Skin of body (tissue), 2 donors: ENCODE results near the gene BCAS1. TPM values are rescaled to one million over a fixed set of nuclear protein-coding genes. Genes with fewer than 3 reads are reported as not detected.

Experiments
- DNase-seq: peaks from one replicate; lab custom pipeline; 2025; lab: John Stamatoyannopoulos, UW
- total RNA-seq: library from RNA; depleted of rRNA; stranded (reverse); fragments of >200 nt; gene quantifications from one replicate; pipeline ENCODE4 v1.2.3, GENCODE V29; 2014

Gene BCAS1
- total RNA-seq, 1 donor from 2014 or later, result 3.4 TPM

DNA sequence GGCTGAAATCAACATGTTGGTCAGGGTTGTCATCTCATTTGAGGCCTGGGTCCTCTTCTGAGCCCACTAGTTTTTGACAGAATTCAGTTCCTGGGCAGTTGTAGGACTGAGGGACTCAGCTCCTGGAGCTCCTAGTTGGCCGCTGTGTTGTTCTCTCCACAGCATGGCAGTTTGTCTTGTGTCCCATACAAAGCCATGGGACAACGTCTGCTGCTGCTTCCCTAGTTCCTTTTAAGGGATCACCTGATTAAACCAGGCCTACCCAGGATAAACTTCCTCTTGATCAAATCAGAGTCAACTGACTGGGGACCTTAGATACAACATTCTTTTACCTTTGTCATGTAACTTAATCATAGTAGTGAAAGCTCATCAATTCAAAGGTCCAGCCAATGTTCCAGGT lies 141.0 kb downstream of the BCAS1 start:
- DNase-seq, result no peak

DNA sequence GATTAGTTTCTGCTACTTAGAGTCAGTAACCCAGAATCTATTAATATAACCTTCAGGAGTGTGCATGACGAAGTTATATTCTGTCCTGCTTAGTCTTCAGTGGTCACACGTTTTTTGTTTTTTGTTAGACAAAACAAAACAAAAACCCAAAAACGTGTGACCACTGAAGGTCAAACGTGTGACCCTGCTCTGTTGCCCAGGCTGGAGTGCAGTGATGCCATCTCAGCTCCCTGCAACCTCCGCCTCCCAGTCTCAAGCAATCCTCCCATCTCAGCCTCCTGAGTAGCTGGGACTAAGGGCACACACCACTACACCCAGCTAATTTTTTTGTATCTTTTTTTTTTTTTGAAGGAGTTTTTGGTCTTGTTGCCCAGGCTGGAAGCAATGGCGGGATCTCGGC lies 142.4 kb downstream of the BCAS1 start:
- no peak for DNase-seq

- DNase-seq, result peak; percentile 50
These were observed 143.9 kb downstream of the BCAS1 start for GRCh38 chr20:53926428-53927028.

DNA sequence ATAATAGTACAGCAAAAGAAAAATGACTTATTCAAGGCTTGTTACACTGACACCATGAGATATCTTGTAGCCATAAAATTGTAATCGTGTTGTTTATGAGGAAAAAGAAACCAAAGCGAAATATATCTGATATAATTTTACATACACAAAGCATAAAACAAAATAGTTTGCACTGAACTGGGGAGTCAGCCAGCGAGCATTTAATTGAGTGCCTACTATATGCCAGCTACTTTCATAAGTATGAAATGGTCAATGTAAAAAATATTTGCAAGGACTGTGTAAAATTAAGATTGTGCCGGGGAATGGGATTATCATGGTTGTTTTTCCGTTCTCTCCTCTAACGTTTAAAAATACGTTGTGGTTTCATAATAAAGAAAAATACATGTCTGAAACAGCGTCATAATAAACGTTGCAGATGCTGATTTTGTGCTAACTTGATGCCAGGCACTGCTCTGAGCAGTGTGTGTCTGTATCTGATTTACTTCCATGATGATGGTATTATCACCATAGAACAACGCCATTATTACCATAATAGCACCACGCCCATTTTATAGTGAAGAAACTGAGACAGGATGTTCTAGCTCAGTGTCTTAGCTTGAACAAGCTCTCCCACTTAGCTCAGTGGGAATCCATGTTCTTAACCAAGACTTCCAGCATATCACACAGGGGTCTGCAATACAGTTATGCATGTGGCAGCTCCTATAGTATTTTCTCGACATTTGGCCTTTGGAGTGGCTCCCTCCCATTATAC lies 144.6 kb downstream of the BCAS1 start:
- DNase-seq, result no peak

DNA sequence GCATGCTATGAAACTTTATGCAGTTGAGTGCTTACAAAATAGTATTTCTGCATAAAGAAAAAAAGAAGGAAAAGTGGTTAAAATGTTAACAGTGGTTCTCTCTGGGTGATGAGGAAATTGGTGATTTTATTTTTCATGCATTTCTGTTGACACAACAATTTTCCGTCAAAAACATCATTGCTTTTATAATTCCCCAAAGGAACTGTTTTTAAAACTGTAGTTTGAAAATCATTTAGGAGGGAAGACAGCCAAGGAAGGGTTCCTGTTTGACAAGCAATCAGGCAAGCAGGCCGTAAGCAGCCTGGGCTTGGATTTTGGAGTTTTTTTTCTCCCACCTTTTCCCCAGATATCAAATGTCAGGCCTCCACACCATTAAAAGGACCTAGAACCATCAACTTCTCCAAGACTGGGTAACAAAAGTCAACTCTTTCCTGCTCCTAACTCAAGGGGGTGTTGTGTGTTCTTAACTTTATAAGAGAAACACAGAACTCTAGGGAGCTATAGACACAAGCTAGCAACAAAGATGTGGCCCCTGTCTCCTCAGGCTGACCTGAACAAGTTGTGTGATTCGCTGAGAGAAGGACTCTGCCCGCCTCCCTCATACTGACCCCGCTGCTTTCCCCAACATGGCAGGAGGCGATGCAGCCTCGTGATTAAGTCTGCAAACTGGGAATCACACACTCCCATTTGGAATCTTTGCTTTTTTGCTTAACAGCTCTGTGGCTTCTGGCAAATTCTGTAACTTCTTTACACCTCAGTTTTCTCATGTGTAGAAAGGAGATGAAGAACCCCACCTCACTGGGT lies 146.6 kb downstream of the BCAS1 start:
- DNase-seq, result no peak

DNA sequence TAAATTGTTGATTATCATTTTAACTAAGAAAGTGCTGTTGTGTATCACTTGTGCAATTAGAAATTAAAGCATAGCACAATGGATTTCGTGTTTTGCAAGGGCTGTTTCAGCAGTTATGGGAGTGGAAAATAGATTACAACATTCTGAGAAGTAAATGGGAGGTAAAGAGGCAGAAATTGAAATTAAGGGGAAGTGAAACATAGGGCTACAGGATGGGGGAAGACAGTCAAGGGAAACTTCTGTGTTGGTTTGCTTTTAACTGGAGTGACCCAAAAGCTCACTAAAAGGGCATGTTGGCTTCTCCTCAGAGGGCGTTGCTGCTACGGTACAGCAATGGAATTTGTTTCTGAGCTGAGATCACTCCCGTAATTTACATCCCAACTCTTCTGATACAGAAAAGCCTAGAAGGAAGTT lies 147.5 kb downstream of the BCAS1 start:
- peak; percentile 74 for DNase-seq

DNA sequence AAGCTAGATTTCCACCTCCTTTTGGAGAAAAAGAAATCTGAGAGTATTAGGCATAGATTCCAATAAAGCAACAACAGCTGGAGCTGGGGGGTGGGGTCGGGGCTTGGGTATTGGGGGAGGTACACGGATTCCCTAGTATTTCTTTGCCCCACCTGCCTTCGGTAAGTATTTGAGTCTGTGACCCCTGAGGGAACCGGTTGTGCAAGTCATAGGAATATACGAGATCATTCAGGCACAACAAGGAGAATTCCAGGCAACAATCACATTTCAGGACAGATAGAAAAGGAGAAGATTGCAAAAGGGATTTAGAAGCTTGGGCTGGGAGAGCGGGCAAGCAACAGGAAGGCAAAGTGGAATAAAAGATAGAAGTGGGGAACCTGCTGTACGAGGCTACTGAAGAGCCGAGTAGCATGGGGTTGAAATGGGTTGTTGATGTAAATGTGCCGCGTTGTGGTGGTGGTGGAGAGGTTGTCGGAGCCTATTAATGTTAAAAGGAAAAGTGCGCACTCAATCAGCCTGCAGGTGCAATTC lies 148.9 kb downstream of the BCAS1 start:
- DNase-seq, result no peak

GRCh38 chr20:53920647-53921245 lies 149.6 kb downstream of the BCAS1 start:
- DNase-seq, result no peak

GRCh38 chr20:53919886-53920285 lies 150.5 kb downstream of the BCAS1 start:
- no peak for DNase-seq

GRCh38 chr20:53918949-53919361 lies 151.4 kb downstream of the BCAS1 start:
- no peak for DNase-seq

- DNase-seq, result no peak
These were observed 152.4 kb downstream of the BCAS1 start for GRCh38 chr20:53918020-53918311.

DNA sequence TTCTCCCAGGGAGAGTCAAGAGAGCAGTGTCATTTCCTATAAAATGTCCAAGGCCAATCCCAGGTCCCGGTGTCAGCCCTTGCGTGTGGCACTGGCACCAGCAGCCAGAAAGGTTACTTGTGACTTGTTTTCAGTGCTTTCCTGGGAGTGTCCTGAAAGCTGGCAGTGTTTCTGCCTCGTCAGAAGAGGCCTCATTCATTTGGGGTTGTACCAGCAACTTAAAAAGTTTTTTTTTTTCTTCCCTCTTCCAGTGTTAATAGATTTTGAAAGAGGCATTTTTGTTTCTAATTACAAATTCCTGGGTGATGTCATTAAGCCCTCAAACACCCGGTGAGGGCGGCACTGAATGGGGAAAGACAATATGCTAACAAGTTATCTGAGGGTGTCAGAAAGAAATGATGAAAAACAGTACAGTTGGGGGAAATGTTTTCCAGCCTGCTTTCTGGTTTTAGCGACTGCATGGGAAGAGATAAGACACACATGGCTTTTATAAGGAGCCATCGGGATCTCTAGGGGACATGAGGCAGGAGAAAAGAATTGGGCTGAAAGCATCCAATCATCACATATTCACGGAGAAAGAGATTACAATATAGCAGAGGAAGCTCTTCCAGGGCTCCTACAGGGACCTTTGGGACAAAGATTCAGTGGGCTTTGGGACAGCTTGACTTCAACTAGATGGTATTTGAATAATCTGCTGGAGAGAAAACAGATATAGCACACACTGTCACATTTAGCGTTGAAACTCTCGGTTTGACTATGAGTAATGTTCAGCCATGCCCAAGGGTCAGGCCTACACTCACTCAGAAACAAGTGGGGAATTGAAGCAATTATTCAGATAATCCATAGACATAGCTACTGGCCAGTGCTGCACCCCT lies 153.0 kb downstream of the BCAS1 start:
- peak; percentile 95 for DNase-seq

DNA sequence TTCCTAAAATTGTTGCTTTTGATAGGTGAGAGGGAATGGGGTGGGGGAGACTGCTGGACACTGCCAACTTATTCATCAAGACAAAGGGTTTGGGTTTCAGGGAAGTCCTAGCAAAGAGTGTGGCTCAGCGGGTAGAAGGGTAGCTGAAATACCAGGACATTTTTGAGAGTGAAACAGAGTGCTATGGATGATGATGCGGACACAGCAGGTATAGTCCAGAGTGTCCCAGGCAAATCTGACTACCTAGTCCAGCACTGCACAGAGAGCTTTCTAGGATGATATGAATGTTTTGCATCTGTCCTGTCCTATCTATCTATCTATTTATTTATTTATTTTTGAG lies 154.3 kb downstream of the BCAS1 start:
- DNase-seq, result peak; percentile 73

DNA sequence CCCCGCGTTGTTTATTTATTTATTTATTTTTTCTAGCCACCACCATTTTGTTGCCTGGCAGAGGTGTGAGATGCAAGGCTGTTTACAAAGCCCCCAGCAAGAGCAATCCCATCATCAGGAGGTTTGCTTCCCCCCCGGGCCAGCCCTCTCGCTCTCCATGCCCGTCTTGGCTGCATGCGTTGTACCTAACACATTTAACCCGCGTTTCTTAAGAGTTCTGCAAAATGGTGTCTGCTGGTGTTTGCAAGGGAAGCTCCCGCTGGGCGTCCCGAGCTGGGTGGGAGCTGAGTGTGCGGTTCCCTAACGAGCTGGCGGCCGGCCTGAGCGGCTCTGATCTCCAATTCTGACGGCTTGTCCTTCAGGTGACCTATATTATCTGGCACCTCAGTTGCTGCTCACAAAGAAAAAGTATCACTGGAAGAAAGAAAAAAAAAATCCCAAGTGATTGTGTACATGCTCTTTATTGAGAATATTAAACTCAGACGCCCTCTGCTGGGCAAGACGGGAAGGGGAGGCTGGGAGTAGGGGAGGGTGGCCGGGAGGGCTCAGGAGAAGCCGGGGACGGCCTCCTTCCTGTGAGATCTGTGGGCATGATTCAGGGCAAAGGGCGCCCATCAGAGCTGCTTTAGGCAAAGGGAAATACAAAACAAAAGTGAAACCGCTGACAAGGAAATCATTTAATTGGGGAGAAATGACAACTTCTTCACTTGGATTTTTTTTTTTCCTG lies 154.8 kb downstream of the BCAS1 start:
- peak; percentile 91 for DNase-seq

GRCh38 chr20:53914781-53915445 lies 155.5 kb downstream of the BCAS1 start:
- DNase-seq, result peak; percentile 82

- peak; percentile 82 for DNase-seq
These were observed 156.2 kb downstream of the BCAS1 start for GRCh38 chr20:53914091-53914780.

- no peak for DNase-seq
These were observed 159.1 kb downstream of the BCAS1 start for GRCh38 chr20:53911301-53911700.

DNA sequence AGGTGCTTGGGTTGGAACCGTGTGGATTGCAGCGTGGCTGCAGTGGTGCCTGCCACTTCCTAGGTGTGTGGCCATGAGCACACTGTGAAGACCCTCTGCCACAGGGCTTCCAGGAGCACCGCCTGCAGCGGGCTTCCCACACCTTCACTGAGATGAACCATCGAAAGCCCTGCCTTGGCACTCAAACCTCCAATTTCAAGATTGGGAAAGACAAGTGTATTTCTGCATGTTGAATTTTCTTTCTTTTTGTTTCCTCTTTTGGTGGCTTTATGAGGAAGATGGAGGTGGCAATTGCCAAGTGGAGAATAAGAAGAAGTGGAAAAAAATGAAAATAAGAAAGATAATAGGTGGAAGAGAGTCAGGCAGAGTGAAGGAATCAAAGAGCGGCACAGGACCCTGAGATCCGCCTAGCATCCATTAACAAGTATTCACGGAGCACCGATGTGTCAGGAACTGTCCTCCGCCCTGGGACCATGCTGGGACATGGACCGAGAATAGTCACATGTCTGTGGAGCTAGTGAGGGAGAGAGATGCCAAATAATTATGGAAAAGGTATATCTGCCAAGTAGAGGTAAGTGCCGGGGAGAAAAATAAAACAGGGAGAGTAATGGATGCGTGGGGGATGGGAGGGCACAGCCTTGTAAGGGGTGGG lies 159.9 kb downstream of the BCAS1 start:
- no peak for DNase-seq
